ENCODE data around the gene WDR70. TPM values are rescaled to one million over a fixed set of nuclear protein-coding genes. Genes with fewer than 3 reads are reported as not detected.
"Not testable (repeated sequence)": the region's sequence is repeated elsewhere in the genome, so short reads cannot be mapped to it uniquely, and the experiment has no call there.

The WDR70 gene
- total RNA-seq, 2 donors from 2014 or later = 16.2 to 27.1 TPM

DNA sequence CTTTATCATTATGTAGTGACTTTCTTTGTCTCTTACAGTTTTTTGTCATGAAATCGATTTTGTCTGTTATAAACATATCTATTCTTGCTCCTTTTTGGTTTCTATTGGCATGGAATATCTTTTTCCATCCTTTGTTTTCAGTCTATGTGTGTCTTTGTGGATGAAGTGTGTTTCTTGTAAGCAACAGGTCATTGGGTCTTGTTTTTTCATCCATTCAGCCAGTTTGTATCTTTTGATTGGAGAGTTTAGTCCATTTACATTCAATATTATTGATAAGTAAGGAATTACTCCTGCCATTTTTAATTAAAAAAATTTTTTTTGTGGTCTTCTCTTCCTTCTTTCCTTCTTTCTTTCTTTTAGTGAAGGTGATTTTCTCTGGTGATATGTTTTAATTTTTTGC is 266.6 kb downstream of the WDR70 start:
- no peaks in the 10 kb centered on the region for H3K36me3 ChIP-seq
- no peaks in the 10 kb centered on the region for H3K9me3 ChIP-seq
- H3K4me1 ChIP-seq (replicated peaks) = no peaks in the 10 kb centered on the region
- no peak overlapping the region for H3K4me3 ChIP-seq
- intact Hi-C loops (cut with DNase I) = no loop called here
- no peak overlapping the region for H3K27ac ChIP-seq
- DNase-seq (ENCODE audit: low spot score) = no peak
- TF ChIP-seq CTCF (IDR thresholded peaks at IDR 0.05) = no peak
- TF ChIP-seq POLR2A (IDR thresholded peaks at IDR 0.05) = no peak
- TF ChIP-seq POLR2AphosphoS5 (IDR thresholded peaks at IDR 0.05) = no peak
- H3K27me3 ChIP-seq (replicated peaks; ENCODE audit: insufficient read depth) = no peaks in the 10 kb centered on the region
- WGBS = 100% methylated on average over 1 of the region's 1 CpG

GRCh38 chr5:37654566-37654965 is 275.4 kb downstream of the WDR70 start:
- H3K36me3 ChIP-seq = not testable (repeated sequence)

GRCh38 chr5:37657046-37657445 is 277.9 kb downstream of the WDR70 start:
- intact Hi-C loops (cut with DNase I) = no loop called here
- Histone ChIP-seq H3K36me3 (no peaks in the 10 kb centered on the region), H3K4me1 (replicated peaks) (no peaks in the 10 kb centered on the region), H3K4me3 (no peak overlapping the region), H3K27ac (no peak overlapping the region), H3K9me3 (no peaks in the 10 kb centered on the region), H3K27me3 (replicated peaks; ENCODE audit: insufficient read depth) (no peaks in the 10 kb centered on the region)
- 75% methylated on average over 4 of the region's 4 CpGs for WGBS
- no peak for TF ChIP-seq POLR2A (IDR thresholded peaks at IDR 0.05)
- no peak for TF ChIP-seq POLR2AphosphoS5 (IDR thresholded peaks at IDR 0.05)
- DNase-seq (ENCODE audit: low spot score) = no peak

More at GRCh38 chr5:37654566-37654965, 275.4 kb downstream of the WDR70 start:
- H3K27me3 ChIP-seq (replicated peaks; ENCODE audit: insufficient read depth); H3K9me3 ChIP-seq; H3K4me1 ChIP-seq (replicated peaks); DNase-seq (ENCODE audit: low spot score); intact Hi-C loops (cut with DNase I); H3K27ac ChIP-seq; H3K4me3 ChIP-seq: not testable (repeated sequence)
- 76% methylated on average over 1 of the region's 1 CpG for WGBS

DNA sequence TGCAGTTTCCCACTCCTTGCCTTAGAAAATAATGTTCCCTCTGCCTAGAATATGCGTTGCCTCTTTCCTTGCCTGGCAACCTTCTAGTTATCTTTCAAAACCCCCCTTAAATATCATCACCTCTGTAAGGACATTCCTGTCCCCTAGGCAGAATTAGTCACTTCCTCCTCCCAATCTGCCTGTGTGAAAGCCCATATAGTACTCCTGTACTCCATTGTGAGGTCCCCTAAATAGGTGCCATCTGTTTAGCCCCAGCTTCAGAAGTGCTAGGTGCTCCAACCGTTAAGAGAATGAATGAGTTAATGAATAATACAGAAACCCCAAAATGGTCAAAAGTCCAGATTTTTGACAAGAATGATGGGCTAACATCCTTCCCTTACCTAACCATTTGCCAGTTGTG is 279.3 kb downstream of the WDR70 start:
- no peaks in the 10 kb centered on the region for H3K4me1 ChIP-seq (replicated peaks)
- intact Hi-C loops (cut with DNase I) = no loop called here

GRCh38 chr5:37660319-37660718 is 281.2 kb downstream of the WDR70 start:
- intact Hi-C loops (cut with DNase I) = no loop called here
- H3K27me3 ChIP-seq (replicated peaks; ENCODE audit: insufficient read depth) = no peaks in the 10 kb centered on the region

More for the DNA sequence above, 279.3 kb downstream of the WDR70 start:
- 81% methylated on average over 2 of the region's 2 CpGs for WGBS
- no peak overlapping the region for H3K4me3 ChIP-seq
- no peak for TF ChIP-seq POLR2AphosphoS5 (IDR thresholded peaks at IDR 0.05)
- TF ChIP-seq CTCF (IDR thresholded peaks at IDR 0.05) = no peak
- TF ChIP-seq POLR2A (IDR thresholded peaks at IDR 0.05) = no peak
- no peak for DNase-seq (ENCODE audit: low spot score)
- H3K27me3 ChIP-seq (replicated peaks; ENCODE audit: insufficient read depth) = no peaks in the 10 kb centered on the region
- no peaks in the 10 kb centered on the region for H3K36me3 ChIP-seq
- no peak overlapping the region for H3K27ac ChIP-seq
- H3K9me3 ChIP-seq = no peaks in the 10 kb centered on the region

More at GRCh38 chr5:37660319-37660718, 281.2 kb downstream of the WDR70 start:
- Histone ChIP-seq H3K27ac (no peak overlapping the region), H3K9me3 (no peaks in the 10 kb centered on the region), H3K4me3 (no peak overlapping the region), H3K36me3 (no peaks in the 10 kb centered on the region), H3K4me1 (replicated peaks) (no peaks in the 10 kb centered on the region)
- no peak for DNase-seq (ENCODE audit: low spot score)
- no peak for TF ChIP-seq POLR2AphosphoS5 (IDR thresholded peaks at IDR 0.05)
- TF ChIP-seq POLR2A (IDR thresholded peaks at IDR 0.05) = no peak
- no peak for TF ChIP-seq CTCF (IDR thresholded peaks at IDR 0.05)

Data from prostate gland (tissue), 2 donors.